ENCODE results near the gene TCEA2. TPM values are rescaled to one million over a fixed set of nuclear protein-coding genes. Genes with fewer than 3 reads are reported as not detected.
A peak's percentile ranks its signal among the peaks of the same experiment; 100 is the strongest.

Gene TCEA2
- total and polyA plus RNA-seq, 2 of the 13 experiments (the other 11 are each of a cell fraction or from before 2014, with no cell fraction given) = 28.1 to 33.7 TPM

DNA sequence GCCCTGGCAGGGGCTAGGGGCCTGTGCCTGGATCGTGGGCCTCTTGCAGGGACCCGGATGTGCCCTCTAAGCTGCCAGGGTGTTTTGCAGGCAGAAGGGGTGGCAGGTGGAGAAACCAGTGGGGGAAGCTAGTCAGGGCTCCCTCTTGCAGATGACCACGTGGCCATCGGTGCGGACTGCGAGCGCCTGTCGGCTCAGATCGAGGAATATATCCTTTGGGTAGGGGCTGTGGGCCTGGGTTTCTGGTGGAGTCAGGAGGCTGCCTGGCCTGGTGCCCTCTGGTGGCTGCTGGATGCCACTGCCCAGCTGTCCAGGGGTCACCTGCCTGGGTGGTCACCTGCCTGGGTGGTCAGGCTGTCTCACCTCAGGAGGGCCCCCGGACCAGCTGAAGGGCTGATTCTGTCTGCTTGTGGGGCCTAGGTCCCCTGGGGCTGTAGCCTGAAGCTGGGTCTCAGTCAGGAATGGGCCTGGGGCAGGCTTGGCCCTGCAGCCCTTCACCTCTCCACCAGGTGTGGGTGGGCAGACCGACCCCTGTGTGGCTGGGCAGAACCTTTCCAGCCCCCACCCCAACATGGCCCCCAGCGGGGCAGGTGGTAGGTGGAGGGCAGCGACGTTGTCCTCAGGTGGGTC, 6.7 kb downstream of the TCEA2 start (continued):
- TF ChIP-seq SIX1 (CRISPR knock-in tag; IDR thresholded peaks at IDR 0.05; ENCODE audit: borderline replicate concordance) = no peak
- TF ChIP-seq, protein P1, sequence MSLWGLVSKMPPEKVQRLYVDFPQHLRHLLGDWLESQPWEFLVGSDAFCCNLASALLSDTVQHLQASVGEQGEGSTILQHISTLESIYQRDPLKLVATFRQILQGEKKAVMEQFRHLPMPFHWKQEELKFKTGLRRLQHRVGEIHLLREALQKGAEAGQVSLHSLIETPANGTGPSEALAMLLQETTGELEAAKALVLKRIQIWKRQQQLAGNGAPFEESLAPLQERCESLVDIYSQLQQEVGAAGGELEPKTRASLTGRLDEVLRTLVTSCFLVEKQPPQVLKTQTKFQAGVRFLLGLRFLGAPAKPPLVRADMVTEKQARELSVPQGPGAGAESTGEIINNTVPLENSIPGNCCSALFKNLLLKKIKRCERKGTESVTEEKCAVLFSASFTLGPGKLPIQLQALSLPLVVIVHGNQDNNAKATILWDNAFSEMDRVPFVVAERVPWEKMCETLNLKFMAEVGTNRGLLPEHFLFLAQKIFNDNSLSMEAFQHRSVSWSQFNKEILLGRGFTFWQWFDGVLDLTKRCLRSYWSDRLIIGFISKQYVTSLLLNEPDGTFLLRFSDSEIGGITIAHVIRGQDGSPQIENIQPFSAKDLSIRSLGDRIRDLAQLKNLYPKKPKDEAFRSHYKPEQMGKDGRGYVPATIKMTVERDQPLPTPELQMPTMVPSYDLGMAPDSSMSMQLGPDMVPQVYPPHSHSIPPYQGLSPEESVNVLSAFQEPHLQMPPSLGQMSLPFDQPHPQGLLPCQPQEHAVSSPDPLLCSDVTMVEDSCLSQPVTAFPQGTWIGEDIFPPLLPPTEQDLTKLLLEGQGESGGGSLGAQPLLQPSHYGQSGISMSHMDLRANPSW (CRISPR knock-in tag; IDR thresholded peaks at IDR 0.05; ENCODE audit: borderline replicate concordance) = no peak
- TF ChIP-seq, protein P2, sequence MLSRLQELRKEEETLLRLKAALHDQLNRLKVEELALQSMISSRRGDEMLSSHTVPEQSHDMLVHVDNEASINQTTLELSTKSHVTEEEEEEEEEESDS (CRISPR knock-in tag; IDR thresholded peaks at IDR 0.05; ENCODE audit: borderline replicate concordance) = no peak
- TF ChIP-seq HMG20A (CRISPR knock-in tag; IDR thresholded peaks at IDR 0.05; ENCODE audit: borderline replicate concordance) = no peak
- no peak for TF ChIP-seq ZNF30 (CRISPR knock-in tag; IDR thresholded peaks at IDR 0.05)
- TF ChIP-seq, protein P3, sequence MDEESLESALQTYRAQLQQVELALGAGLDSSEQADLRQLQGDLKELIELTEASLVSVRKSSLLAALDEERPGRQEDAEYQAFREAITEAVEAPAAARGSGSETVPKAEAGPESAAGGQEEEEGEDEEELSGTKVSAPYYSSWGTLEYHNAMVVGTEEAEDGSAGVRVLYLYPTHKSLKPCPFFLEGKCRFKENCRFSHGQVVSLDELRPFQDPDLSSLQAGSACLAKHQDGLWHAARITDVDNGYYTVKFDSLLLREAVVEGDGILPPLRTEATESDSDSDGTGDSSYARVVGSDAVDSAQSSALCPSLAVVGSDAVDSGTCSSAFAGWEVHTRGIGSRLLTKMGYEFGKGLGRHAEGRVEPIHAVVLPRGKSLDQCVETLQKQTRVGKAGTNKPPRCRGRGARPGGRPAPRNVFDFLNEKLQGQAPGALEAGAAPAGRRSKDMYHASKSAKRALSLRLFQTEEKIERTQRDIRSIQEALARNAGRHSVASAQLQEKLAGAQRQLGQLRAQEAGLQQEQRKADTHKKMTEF (CRISPR knock-in tag; IDR thresholded peaks at IDR 0.05) = peak; percentile 41; the same call in 1 of the 2 replicates
- TF ChIP-seq, protein P4, sequence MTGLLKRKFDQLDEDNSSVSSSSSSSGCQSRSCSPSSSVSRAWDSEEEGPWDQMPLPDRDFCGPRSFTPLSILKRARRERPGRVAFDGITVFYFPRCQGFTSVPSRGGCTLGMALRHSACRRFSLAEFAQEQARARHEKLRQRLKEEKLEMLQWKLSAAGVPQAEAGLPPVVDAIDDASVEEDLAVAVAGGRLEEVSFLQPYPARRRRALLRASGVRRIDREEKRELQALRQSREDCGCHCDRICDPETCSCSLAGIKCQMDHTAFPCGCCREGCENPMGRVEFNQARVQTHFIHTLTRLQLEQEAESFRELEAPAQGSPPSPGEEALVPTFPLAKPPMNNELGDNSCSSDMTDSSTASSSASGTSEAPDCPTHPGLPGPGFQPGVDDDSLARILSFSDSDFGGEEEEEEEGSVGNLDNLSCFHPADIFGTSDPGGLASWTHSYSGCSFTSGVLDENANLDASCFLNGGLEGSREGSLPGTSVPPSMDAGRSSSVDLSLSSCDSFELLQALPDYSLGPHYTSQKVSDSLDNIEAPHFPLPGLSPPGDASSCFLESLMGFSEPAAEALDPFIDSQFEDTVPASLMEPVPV (CRISPR knock-in tag; IDR thresholded peaks at IDR 0.05) = no peak
- no peak for TF ChIP-seq ZBTB42 (CRISPR knock-in tag; IDR thresholded peaks at IDR 0.05)
- TF ChIP-seq NCOA1 (CRISPR knock-in tag; IDR thresholded peaks at IDR 0.05) = no peak
- TF ChIP-seq, protein P5, sequence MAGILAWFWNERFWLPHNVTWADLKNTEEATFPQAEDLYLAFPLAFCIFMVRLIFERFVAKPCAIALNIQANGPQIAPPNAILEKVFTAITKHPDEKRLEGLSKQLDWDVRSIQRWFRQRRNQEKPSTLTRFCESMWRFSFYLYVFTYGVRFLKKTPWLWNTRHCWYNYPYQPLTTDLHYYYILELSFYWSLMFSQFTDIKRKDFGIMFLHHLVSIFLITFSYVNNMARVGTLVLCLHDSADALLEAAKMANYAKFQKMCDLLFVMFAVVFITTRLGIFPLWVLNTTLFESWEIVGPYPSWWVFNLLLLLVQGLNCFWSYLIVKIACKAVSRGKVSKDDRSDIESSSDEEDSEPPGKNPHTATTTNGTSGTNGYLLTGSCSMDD (CRISPR knock-in tag; IDR thresholded peaks at IDR 0.05) = no peak
- no peak for TF ChIP-seq GZF1 (CRISPR knock-in tag; IDR thresholded peaks at IDR 0.05)
- TF ChIP-seq HDAC6 (IDR thresholded peaks at IDR 0.05; ENCODE audit: low read depth, low read length) = no peak
- no peak for TF ChIP-seq ZFP36L2 (CRISPR knock-in tag; IDR thresholded peaks at IDR 0.05)
- no peak for TF ChIP-seq ZNF264 (CRISPR knock-in tag; IDR thresholded peaks at IDR 0.05)
- no peak for TF ChIP-seq ZNF124 (CRISPR knock-in tag; IDR thresholded peaks at IDR 0.05)
- no peak for TF ChIP-seq SMARCE1 (IDR thresholded peaks at IDR 0.05; ENCODE audit: borderline replicate concordance)
- TF ChIP-seq KDM6A (CRISPR knock-in tag; IDR thresholded peaks at IDR 0.05; ENCODE audit: low read depth) = no peak
- TF ChIP-seq, protein P6, sequence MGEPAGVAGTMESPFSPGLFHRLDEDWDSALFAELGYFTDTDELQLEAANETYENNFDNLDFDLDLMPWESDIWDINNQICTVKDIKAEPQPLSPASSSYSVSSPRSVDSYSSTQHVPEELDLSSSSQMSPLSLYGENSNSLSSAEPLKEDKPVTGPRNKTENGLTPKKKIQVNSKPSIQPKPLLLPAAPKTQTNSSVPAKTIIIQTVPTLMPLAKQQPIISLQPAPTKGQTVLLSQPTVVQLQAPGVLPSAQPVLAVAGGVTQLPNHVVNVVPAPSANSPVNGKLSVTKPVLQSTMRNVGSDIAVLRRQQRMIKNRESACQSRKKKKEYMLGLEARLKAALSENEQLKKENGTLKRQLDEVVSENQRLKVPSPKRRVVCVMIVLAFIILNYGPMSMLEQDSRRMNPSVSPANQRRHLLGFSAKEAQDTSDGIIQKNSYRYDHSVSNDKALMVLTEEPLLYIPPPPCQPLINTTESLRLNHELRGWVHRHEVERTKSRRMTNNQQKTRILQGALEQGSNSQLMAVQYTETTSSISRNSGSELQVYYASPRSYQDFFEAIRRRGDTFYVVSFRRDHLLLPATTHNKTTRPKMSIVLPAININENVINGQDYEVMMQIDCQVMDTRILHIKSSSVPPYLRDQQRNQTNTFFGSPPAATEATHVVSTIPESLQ (CRISPR knock-in tag; conservative IDR thresholded peaks at IDR 0.05) = no peak
- TF ChIP-seq FOSL1 (CRISPR knock-in tag; IDR thresholded peaks at IDR 0.05; ENCODE audit: borderline replicate concordance) = no peak
- no peak for TF ChIP-seq ZBTB20 (CRISPR knock-in tag; IDR thresholded peaks at IDR 0.05; ENCODE audit: borderline replicate concordance, low read depth)
- TF ChIP-seq PCBP1 (IDR thresholded peaks at IDR 0.05; ENCODE audit: borderline replicate concordance, low read depth, low read length) = peak; percentile 88
- 0 out of 2 replicates have a peak, but pooled peaks have one; percentile 48 for TF ChIP-seq ISL2 (CRISPR knock-in tag; IDR thresholded peaks at IDR 0.05)
